ENCODE results near the gene CDK3.
"Not testable (repeated sequence)": the region's sequence is repeated elsewhere in the genome, so short reads cannot be mapped to it uniquely, and the experiment has no call there.

The CDK3 gene

GRCh38 chr17:76044475-76045007, 43.9 kb downstream of the CDK3 start:
- DNase-seq: not testable (repeated sequence)

- no peak for DNase-seq
These were observed 45.4 kb downstream of the CDK3 start for GRCh38 chr17:76046064-76046463.

GRCh38 chr17:76048025-76048605, 47.5 kb downstream of the CDK3 start:
- DNase-seq: no peak

- DNase-seq: no peak
These were observed 48.1 kb downstream of the CDK3 start for GRCh38 chr17:76048711-76049110.

- no peak for DNase-seq
These were observed 48.6 kb downstream of the CDK3 start for GRCh38 chr17:76049239-76049638.

GRCh38 chr17:76049836-76050537, 49.3 kb downstream of the CDK3 start:
- no peak for DNase-seq

- no peak for DNase-seq
These were observed 50.1 kb downstream of the CDK3 start for GRCh38 chr17:76050538-76051467.

GRCh38 chr17:76051561-76051960, 50.9 kb downstream of the CDK3 start:
- no peak for DNase-seq

- DNase-seq: no peak
These were observed 52.8 kb downstream of the CDK3 start for GRCh38 chr17:76053246-76054111.

GRCh38 chr17:76054112-76054476, 53.4 kb downstream of the CDK3 start:
- DNase-seq: no peak
